GM21528 (cell line): ENCODE measurements around the gene NOLC1.

ENCODE experiments used
- ATAC-seq: cut with Tn5 transposase; IDR thresholded peaks from one replicate; pipeline ENCODE4 v1.9.1; 2021; ENCODE audit warnings: mild to moderate bottlenecking, moderate library complexity; ENCODE audit not compliant: unreplicated experiment, low FRiP score

NOLC1 gene

DNA sequence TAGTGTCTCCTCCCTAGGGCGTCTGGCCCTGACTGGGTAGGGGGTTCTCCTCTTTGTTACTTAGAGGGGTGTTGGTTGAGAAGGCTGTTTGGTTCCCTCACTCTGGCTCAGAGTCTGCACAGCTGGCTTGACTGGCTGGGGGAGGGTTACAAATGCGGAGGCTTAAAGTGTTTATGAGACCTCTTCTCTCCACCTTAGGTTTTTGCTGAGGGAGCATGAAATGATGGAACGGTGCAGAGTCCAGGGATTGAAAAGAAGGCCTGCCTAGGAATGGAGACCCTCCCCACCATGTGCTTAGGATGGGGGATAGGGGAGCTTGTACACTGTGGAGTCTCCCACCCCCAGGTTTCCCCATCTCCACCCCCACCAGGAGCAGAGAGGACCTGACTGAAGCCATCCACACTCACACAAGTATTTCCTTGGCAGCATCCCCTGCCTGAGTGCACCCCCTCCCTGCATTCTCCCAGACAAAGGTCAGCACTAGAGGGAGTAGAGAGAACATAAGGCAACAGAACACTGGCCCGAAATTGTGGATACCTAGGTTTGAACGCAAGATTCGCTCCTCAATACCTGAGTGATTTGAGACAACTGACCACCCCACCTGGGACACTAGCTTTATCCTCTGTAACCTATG, 30.3 kb upstream of the NOLC1 start:
- no peak for ATAC-seq

DNA sequence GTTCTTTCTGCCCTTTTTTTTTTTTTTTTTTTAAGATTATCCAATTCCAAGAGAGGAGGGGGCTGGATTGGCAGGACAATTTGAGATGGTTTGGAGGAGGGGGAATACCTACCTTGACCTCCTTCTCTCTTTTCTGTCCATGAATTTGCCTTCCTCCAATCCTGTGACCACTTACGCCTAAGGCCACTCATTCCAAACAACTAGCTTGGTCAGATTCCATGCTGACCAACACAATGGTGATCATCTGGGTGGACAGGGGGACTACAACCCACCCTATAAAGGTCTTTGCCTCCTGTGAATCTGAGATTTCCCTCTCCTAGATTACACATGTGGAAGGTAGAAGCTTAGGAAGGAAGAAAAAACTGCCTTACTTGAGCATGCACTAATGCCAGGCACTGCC, 29.7 kb upstream of the NOLC1 start:
- no peak for ATAC-seq

DNA sequence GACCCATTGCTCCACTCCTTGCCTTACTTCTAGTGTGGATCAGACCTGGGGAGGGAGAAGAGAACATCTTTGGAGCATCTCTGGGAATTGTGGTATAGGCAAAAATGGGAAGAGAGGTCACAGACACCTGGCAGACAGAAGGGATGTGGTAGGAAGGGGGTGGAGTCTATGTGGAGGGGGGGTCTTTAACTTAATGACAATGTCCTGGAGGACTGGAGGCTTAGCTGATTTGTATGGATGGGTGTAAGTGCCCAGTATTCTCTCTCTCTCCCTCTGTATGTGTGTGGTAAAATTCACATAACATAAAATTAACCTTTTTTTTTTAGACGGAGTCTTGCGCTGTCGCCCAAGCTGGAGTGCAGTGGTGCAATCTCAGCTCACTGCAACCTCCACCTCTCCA, 29.0 kb upstream of the NOLC1 start:
- no peak for ATAC-seq

DNA sequence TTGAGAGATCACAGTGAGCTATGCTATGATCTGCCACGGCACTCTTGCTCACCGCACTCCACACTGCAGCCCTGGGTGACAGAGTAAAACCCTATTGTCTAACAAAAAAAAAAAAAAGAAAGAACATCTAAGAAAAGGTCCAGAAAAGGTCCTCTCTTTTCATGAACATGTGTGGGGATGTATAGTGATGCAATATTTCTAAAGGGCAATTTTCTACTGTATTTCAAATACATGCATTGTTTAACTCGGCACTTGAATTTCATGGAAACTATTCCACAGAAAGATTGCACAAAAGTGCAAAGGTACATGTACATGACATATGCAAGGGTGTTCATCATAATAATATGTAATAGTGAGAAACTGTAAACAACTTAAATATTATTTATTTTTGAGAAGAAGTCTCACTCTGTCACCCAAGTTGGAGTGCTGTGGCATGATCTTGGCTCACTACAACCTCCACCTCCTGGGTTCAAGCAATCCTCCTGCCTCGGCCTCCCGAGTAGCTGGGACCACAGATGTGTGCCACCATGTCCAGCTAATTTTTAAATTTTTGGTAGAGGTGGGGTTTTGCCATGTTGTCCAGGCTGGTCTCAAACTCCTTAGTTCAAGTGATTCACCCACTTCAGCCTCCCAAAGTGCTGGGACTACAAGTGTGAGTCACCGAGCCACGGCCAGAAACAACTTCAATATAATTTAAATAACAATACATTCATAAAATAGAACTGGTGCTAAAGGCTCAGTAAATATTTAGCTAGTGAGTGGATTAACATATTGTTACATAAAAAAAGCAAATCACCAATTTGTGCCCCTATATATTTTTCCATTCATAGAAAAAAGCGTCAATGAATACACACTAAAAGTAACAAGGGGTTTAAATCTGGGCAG, 20.7 kb upstream of the NOLC1 start:
- no peak for ATAC-seq

DNA sequence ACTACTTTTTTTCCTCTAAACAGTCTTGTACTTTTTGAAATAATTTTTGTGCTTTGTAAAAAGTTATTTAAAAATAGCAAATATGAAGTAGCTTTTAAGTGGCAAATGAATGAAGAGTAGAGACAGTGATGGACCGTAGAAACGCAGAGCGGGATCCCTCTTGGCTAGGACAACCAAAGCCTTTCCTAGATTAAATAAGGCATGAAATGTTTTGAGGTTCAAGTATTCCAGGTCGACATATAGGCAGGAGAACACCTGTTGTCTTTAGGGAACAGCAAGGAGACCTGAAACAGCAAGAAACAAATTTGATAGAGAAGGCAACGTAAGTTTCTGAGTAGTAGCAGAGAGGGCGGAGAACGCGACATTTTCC, 20.0 kb upstream of the NOLC1 start:
- no peak for ATAC-seq

DNA sequence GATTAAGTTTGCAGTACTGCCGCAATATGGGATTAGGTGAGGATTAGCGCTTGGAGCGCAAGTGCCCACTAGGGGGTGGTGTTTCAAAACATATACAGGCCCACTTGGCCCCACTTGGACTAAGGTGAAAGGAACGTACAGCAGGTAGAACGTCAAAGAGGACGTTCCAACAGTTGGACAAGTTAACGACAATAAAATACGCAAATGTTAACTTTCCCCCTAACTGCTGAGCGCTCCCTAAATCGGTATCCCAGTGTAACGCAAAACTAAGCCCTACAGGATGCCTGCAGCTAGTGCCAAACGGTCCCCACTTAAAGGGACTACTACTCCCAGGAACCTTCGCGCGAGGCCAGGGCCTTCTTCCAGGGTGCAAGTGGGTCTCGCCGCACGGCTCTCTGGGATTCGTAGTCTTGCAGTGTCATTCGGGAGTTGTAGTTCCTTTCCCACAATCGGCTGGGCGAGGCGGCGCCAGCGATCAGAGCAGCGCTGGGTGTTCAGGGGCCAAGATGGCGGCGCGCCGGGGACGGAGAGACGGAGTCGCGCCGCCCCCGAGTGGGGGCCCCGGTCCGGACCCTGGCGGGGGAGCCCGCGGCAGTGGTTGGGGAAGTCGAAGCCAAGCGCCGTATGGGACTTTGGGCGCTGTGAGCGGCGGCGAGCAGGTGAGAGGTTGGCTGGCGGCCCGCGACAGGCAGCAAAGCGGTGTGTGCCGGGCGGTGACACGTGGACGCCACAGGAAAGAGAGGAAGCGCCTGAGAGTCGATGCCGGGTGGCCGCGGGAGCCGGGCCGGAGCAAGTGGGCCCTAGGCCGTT, 19.4 kb upstream of the NOLC1 start, which contains the start of gene PPRC1:
Gene PPRC1 (plus strand): TSS at position 478 of the 810 bp plus-strand sequence. CDS start 29 bp downstream, at position 507.
- peak; percentile 92 for ATAC-seq

DNA sequence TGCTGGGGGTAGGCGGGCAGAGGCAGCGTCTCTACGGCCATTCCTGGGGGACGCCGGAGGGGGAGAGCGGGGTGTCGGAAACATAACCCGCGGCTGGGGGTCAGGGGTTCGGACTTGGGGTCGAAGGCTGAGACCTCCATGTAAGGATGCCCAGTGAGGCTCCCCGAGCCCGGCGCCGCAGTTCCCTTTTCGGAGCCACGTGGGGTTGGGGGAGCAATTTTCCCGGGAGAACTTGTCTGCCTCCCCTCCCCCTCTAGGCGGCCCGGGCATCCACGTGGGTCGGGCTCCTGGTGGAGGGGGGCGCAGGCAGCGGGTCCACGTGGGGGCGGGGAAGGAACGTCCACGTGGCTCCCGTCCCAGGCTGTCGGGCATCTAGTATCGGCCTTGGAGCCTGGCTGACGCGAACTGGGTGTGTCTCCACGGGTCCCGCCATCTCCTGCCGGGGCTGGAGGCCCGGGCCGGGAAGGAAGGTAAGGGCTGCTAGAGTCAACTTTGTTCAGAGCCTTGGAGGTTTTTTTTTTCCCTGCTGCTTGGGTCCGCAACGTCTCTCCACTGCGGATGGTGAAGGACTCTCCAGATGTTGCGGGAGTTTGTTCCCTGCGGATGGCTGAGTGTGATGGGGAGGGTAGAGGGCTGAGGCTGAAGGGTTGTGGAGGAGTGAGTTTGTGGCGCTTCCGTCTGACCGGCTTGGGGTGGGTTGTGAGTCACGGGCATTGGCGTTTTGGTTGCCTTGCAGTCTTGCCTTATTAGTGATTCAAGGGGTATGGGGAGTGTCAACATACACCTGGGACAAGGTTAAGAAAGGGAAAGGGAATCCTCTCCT, 18.6 kb upstream of the NOLC1 start:
- peak; percentile 18 for ATAC-seq

DNA sequence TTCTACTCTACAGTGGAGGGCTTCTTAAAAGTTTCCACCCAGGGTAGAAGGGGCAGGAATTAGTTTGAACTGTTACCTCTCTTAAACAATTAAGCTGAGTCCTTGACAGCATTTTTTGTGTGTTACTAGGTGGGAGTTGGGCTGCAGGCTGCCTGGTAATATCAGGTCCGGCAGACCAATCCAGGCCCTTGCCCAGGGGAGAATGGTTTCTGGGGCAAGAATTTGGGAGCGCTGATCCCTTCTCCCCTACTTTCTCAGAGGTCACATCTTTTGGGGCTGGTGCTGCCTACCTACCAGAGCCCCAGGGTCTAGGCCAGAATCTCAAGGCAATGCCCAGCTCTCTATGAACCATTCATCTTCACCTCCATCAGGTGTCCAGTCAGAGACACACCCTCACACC, 17.8 kb upstream of the NOLC1 start:
- no peak for ATAC-seq

DNA sequence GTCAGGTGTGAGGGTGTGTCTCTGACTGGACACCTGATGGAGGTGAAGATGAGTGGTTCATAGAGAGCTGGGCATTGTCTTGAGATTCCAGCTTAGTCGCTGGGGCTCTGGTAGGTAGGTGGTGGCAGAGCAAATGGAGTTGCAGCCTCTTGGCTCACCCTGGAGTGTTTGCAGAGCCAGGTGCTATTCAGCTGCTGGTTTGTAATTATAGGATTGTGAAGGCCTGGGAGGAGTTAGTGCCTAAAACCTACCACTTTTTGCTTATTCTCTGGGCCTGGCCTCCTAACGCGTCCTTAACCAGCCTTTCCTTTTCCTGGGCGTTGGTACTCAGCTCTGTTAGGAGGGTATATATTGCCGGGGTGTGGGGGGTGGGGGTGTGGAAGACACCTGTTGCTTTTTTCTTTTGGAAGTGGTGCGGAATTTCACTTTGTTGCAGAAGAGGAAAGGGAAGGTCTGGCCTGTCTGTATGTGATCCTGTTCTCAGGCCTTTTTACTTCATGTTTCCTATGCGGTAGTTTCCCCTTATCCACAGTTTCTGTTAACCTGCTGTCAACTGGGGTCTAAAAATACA, 16.1 kb upstream of the NOLC1 start:
- no peak for ATAC-seq

DNA sequence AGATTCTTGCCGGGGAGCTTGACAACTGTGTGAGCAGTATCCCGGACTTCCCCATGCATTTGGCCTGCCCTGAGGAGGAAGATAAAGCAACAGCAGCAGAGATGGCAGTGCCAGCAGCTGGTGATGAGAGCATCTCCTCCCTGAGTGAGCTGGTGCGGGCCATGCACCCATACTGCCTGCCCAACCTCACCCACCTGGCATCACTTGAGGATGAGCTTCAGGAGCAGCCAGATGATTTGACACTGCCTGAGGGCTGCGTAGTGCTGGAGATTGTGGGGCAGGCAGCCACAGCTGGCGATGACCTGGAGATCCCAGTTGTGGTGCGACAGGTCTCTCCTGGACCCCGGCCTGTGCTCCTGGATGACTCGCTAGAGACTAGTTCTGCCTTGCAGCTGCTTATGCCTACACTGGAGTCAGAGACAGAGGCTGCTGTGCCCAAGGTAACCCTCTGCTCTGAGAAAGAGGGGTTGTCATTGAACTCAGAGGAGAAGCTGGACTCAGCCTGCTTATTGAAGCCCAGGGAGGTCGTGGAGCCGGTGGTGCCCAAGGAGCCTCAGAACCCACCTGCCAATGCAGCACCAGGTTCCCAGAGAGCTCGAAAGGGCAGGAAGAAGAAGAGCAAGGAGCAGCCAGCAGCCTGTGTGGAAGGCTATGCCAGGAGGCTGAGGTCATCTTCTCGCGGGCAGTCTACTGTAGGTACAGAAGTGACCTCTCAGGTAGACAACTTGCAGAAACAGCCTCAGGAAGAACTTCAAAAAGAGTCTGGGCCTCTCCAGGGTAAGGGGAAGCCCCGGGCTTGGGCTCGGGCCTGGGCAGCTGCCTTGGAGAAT, 12.7 kb upstream of the NOLC1 start:
- ATAC-seq: no peak

DNA sequence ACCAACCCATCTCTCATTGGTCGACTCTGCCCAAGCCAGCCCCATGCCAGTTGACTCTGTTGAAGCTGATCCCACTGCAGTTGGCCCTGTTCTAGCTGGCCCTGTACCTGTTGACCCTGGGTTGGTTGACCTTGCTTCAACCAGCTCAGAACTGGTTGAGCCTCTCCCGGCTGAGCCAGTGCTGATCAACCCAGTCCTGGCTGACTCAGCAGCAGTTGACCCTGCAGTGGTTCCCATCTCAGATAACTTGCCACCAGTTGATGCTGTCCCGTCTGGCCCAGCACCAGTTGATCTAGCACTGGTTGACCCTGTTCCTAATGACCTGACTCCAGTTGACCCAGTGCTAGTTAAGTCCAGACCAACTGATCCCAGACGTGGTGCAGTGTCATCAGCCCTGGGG, 12.0 kb upstream of the NOLC1 start:
- no peak for ATAC-seq

DNA sequence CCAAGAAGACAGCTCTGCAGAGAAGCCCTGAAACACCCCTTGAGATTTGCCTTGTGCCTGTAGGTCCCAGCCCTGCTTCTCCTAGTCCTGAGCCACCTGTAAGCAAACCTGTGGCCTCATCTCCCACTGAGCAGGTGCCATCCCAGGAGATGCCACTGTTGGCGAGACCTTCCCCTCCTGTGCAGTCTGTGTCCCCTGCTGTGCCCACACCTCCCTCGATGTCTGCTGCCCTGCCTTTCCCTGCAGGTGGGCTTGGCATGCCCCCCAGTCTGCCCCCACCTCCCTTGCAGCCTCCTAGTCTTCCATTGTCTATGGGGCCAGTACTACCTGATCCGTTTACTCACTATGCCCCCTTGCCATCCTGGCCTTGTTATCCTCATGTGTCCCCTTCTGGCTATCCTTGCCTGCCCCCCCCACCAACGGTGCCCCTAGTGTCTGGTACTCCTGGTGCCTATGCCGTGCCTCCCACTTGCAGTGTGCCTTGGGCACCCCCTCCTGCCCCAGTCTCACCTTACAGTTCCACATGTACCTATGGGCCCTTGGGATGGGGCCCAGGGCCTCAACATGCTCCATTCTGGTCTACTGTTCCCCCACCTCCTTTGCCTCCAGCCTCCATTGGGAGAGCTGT, 11.2 kb upstream of the NOLC1 start:
- ATAC-seq: no peak

DNA sequence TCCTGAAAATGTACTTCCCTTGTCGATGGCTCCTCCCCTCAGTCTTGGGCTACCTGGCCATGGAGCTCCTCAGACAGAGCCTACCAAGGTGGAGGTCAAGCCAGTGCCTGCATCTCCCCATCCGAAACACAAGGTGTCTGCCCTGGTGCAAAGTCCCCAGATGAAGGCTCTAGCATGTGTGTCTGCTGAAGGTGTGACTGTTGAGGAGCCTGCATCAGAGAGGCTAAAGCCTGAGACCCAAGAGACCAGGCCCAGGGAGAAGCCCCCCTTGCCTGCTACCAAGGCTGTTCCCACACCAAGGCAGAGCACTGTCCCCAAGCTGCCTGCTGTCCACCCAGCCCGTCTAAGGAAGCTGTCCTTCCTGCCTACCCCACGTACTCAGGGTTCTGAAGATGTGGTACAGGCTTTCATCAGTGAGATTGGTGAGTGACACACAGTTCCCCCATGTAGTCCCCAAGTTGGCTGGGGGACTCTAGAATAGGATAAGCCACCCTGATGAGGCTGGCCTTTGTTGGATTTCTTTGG, 10.5 kb upstream of the NOLC1 start:
- no peak for ATAC-seq

DNA sequence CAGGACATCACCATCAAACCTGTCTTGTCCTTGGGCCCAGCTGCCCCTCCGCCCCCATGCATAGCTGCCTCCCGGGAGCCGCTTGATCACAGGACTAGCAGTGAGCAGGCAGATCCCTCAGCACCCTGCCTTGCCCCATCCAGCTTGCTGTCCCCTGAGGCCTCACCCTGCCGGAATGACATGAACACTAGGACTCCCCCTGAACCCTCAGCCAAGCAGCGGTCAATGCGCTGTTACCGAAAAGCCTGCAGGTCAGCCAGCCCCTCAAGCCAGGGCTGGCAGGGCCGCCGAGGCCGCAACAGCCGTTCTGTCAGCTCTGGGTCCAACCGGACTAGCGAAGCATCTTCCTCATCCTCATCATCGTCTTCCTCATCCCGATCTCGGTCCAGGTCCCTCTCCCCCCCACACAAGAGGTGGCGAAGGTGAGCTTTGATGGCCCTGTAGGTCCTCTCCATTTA, 5.2 kb upstream of the NOLC1 start:
- no peak for ATAC-seq

DNA sequence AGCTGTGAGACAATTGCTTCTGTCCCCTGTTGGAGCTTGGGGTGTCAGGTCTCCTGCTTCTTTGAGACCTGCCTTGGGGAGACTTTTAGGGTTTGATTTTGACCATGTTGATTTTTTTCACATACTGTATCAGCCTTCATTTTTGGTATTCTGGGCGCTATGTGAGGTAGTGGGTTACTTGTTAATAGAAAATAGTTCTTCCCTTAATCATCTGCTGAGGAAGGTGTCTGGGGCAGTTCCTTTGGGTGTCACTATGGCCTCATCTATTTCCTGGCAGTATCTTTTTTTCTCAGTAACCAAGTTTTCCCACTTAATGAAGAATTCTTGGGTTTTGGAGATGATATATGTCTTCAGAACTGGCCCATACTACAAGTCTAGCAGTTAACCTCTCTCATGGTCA, 4.6 kb upstream of the NOLC1 start:
- no peak for ATAC-seq

DNA sequence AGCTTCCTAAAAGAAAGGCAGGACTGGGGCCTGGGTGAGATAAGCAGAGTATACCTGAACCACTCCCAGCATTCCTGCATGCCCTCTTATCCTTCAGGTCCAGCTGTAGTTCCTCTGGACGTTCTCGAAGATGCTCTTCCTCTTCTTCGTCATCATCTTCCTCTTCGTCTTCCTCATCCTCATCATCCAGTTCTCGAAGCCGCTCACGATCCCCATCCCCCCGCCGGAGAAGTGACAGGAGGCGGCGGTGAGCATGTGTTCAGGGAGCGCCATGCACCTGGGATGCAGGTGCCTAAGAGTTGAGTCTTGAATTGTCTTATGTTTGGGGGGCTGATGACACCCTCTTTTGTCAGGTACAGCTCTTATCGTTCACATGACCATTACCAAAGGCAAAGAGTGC, 3.9 kb upstream of the NOLC1 start:
- no peak for ATAC-seq

DNA sequence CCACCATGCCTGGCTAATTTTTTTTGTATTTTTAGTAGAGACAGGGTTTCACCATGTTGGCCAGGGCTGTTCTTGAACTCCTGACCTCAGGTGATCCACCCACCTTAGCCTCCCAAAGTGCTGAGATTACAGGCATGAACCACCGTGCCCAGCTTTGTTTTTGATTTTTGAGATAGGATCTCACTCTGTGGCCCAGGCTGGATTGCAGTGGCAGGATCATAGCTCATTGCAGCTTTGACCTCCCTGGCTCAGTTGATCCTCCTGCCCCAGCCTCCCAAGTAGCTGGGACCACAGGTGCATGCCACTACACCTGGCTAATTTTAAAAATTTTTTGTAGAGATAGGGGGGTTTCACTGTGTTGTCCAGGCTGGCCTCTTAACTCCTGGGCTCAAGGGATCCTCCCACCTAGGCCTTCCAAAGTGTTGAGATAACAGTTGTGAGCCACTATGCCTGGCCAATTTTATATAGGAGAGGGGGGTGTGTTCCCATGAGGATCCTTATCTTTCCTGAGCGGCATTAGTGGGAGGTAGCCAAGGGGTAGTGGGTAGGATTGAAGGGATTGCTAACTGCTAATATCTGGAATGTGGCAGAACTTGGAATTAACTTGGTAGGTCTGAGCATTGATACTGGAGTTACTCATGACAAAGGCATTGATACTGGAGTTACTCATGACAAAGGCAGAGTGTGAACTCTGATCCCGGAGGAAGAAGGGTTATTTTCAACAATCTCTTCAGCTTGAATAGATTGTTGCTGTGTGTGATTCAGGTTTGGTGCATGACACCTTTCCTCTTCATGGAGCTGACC, 1.0 kb upstream of the NOLC1 start:
- no peak for ATAC-seq

DNA sequence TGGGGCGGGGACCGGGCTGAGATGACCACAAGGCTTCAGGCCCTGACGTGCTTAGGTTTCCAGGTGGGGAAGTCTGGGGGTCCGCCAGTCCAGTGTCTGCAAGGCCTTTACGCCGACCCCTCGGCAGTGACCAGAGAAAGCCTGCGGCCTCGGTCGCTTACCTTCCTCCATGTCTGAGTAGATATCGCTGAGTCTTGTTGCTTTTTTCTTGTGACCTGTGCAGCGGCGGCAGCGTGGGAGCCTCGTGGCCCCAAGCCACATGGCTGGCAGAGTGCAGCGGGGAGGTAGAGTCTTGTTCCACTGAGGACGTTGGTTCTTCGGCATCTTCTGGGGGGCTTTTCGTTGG, 329 bp downstream of the NOLC1 start:
- ATAC-seq: peak; percentile 27
